ENCODE measurements around the gene SLC38A3.

Gene SLC38A3

DNA sequence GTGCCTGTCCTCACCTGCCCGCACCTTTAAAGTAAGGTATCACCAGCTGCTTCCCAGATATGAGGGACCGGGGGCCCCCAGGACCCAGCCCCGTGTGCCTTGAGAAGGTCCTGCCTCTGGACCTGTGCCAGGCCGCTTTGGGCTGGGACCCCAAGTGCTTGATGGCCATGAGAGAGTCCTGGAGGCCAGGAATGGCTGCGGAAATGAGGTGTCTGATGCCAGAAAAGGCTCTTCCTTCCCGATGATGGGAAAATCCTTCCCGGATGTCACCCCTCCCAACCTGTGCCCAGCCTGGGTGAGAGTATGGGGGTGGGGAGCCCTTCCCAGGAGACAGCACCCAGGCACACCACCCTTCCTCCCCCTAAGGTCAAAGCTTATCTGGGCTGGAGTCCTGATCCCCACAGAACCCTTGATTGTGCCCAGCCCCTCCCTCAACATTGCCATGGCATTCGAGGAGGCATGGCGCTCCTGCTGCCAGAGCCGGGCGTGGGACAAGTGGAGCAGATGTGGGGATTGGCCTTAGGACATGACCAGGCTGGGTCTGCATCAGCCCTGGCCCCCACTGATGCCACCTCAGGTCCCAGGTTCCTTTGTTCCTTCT, 35.7 kb upstream of the SLC38A3 start:
- DNase-seq (ENCODE audit: low read depth in 2 of 2) = no peak

- DNase-seq (ENCODE audit: low read depth in 2 of 2) = no peak
Measured at GRCh38 chr3:50169858-50170257, 35.2 kb upstream of the SLC38A3 start.

- DNase-seq (ENCODE audit: low read depth in 2 of 2) = no peak
Measured at GRCh38 chr3:50170689-50171088, 34.4 kb upstream of the SLC38A3 start.

GRCh38 chr3:50171540-50172301, 33.4 kb upstream of the SLC38A3 start:
- no peak for DNase-seq (ENCODE audit: low read depth in 2 of 2)

GRCh38 chr3:50172626-50173220, 32.3 kb upstream of the SLC38A3 start:
- DNase-seq (ENCODE audit: low read depth in 2 of 2) = no peak

DNA sequence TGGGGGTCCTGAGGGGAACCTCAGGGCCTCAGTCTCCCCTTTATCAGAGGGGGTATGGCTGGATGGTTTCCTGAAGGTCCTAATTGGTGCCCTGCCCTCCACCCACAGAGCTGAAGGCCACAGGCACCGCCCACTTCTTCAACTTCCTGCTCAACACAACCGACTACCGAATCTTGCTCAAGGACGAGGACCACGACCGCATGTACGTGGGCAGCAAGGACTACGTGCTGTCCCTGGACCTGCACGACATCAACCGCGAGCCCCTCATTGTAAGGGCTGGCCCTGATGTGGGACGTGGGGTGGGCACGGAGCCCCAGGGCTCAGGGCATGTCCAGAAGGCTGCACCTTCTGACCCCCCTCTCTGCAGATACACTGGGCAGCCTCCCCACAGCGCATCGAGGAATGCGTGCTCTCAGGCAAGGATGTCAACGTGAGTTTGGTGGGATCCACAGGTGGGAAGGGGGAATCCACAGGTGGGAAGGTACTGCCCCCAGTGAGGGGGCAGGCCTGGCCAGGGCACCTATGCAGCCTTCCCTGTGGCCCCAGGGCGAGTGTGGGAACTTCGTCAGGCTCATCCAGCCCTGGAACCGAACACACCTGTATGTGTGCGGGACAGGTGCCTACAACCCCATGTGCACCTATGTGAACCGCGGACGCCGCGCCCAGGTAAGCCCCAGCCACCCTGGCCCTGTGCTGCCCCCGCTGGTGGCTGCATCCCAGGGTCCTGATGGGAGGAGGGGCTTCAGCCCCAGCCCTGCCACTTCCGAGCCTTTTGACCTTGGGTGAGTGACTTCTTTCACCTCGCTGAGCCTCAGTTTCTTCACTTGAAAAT, 31.2 kb upstream of the SLC38A3 start:
- no peak for DNase-seq (ENCODE audit: low read depth in 2 of 2)

- no peak for DNase-seq (ENCODE audit: low read depth in 2 of 2)
Measured at GRCh38 chr3:50174517-50174895, 30.6 kb upstream of the SLC38A3 start.

DNA sequence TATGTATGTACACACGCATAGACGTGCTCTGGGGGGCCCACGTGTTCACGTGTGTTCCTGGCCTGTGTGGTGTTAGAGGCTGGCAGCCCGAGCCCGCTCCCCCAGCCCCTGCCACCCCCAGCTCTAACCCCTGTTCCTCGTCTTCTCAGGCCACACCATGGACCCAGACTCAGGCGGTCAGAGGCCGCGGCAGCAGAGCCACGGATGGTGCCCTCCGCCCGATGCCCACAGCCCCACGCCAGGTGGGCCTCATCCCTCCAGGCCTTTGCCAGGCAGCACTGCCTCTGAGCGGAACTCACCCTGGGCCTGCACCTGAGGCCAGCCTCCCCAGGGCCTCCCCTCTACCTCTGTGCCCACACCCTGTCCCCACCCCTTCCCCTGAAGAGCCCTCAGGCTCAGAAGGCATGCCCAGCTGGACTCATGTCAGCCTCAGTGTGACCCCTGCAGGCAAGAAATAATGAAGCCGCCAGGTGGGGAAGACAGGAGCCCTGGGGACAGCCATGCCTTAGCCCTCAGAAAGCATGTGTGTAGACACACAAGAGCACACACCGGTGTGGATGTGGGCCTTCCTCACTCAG, 30.0 kb upstream of the SLC38A3 start:
- no peak for DNase-seq (ENCODE audit: low read depth in 2 of 2)

DNA sequence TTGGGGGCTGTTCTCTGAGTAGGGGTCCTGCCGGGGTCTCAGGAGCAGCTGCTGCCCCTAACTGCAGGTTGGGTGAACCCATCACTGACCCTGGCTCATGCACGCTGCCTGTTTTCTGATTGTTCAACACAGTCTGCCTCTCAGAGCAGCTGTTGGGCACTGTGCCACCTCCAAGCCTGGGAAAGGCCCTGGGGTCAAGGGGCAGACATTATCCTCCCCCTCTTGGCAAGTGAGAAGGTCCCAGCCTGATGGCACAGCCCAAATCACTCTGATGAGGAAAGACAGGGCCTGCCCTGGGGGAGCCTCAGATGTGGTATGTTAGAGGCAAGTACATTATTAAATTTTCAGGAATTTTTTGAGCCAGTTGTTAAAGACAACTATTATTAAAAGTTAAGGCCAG, 27.7 kb upstream of the SLC38A3 start:
- no peak for DNase-seq (ENCODE audit: low read depth in 2 of 2)

DNA sequence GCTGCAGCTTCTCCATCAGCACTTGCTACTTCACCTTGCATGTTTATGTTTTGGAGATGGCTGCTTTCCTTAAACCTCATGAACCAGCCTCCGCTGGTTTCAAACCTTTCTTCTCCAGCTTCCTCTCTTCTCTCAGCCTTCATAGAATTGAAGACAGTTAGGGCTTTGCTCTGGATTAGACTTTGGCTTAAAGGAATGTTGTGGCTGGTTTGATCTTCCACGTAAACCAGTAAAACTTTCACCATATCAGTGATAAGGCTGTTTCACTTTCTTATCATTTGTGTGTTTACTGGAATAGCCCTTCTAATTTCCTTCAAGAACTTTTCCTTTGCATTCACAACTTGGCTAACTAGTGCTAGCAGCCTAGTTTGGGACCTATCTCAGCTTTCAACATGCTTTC, 25.4 kb upstream of the SLC38A3 start:
- no peak for DNase-seq (ENCODE audit: low read depth in 2 of 2)

GRCh38 chr3:50181985-50182384, 23.1 kb upstream of the SLC38A3 start:
- DNase-seq (ENCODE audit: low read depth in 2 of 2) = no peak

DNA sequence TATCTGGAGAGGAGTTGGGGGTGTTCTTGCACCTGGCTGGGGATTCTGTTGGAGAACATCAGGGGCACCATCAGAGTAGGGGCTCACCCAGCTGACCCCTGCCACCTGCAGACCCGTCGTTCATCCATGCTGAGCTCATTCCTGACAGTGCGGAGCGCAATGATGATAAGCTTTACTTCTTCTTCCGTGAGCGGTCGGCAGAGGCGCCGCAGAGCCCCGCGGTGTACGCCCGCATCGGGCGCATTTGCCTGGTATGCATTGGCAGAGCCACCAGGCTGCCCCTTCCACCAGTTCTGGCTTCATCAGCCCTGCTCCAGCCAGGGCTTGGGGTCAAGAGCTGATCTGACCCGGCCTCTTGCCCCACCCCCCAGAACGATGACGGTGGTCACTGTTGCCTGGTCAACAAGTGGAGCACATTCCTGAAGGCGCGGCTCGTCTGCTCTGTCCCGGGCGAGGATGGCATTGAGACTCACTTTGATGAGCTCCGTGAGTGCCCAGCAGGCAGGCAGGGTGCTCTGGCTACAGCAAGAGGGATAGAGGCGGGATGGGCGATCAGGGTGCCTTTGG, 22.5 kb upstream of the SLC38A3 start:
- DNase-seq (ENCODE audit: low read depth in 2 of 2) = no peak

DNA sequence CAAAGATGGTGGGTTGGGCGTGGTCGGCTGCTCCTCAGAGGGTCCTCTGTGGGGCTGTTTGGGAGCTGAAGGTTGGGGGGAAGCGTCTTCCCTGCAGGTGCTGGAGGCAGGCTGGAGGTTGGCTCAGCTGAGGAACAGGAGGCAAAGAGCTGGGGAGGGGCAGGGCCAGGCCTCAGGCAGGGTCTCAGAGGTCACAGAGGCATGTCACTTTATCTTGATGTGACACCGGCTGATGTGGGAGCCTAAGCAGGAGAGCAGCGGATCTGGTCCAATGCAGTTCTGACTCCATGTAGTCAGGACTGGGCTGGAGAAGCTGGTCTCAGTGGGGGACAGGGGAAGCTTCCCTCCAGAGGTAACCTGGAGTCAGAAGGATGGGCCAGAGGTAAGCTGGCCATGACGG, 21.3 kb upstream of the SLC38A3 start:
- no peak for DNase-seq (ENCODE audit: low read depth in 2 of 2)

- no peak for DNase-seq (ENCODE audit: low read depth in 2 of 2)
Measured at GRCh38 chr3:50184242-50184978, 20.7 kb upstream of the SLC38A3 start.

GRCh38 chr3:50185230-50185629, 19.8 kb upstream of the SLC38A3 start:
- DNase-seq (ENCODE audit: low read depth in 2 of 2) = no peak

DNA sequence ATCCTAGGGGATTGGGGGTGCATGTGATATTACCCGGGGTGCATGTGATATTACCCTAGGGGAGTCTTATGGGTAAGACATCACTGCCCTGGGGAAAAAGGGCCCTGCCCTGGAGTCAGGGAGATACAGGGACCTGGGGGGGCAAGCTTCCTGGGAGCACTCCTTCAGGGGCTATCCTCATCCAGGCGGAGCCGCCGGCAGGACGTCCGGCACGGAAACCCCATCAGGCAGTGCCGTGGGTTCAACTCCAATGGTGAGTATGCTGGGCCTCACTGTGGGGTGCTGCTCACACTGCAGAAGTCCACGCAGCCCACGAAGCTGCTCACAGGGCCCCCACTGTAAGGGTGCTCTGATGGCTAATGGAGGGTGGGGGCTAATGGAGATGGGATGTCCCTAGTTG, 19.0 kb upstream of the SLC38A3 start:
- DNase-seq (ENCODE audit: low read depth in 2 of 2) = no peak

DNA sequence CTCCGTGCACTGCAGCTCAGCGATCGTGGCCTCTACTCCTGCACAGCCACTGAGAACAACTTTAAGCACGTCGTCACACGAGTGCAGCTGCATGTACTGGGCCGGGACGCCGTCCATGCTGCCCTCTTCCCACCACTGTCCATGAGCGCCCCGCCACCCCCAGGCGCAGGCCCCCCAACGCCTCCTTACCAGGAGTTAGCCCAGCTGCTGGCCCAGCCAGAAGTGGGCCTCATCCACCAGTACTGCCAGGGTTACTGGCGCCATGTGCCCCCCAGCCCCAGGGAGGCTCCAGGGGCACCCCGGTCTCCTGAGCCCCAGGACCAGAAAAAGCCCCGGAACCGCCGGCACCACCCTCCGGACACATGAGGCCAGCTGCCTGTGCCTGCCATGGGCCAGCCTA, 17.3 kb upstream of the SLC38A3 start:
- no peak for DNase-seq (ENCODE audit: low read depth in 2 of 2)

- DNase-seq (ENCODE audit: low read depth in 2 of 2) = no peak
Measured at GRCh38 chr3:50189274-50189673, 15.8 kb upstream of the SLC38A3 start.

GRCh38 chr3:50189989-50190388, 15.1 kb upstream of the SLC38A3 start:
- DNase-seq (ENCODE audit: low read depth in 2 of 2) = no peak

DNA sequence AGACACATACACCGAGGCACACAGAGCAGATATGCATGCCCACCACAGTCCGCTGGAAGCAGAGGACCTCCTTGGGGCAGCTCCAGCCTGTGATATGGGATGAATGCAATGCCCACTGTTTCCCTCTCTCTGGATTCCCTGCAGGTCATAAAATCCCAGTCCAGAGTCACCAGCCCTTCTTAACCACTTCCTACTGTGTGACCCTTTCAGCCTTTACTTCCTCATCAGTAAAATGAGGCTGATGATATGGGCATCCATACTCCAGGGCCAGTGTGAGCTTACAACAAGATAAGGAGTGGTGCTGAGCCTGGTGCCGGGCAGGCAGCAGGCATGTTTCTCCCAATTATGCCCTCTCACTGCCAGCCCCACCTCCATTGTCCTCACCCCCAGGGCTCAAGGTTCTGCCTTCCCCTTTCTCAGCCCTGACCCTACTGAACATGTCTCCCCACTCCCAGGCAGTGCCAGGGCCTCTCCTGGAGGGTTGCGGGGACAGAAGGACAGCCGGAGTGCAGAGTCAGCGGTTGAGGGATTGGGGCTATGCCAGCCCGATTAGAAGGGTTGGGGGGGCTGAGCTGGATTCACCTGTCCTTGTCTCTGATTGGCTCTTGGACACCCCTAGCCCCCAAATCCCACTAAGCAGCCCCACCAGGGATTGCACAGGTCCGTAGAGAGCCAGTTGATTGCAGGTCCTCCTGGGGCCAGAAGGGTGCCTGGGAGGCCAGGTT, 14.0 kb upstream of the SLC38A3 start, which contains the start of gene GNAT1:
Gene GNAT1 (plus strand): TSS at position 675 of the 725 bp plus-strand sequence. CDS start 116 bp downstream, outside the sequence.
- DNase-seq (ENCODE audit: low read depth in 2 of 2) = no peak

Measured in stimulated activated CD4-positive, alpha-beta T cell treated with anti-CD3 and anti-CD28 coated beads, Interleukin-1b, Interleukin-23, amount 100 ng/mL, for 1 hour (primary cell).